A204.1 (cell line): ENCODE measurements around the gene ENPP7.
"Not testable (repeated sequence)": the region's sequence is repeated elsewhere in the genome, so short reads cannot be mapped to it uniquely, and the experiment has no call there.

Experiments
- FAIRE-seq: peaks from 2 replicates; lab custom pipeline; 2012; peaks lifted over from hg19 to GRCh38; lab: Jason Lieb, UNC

ENPP7 gene

DNA sequence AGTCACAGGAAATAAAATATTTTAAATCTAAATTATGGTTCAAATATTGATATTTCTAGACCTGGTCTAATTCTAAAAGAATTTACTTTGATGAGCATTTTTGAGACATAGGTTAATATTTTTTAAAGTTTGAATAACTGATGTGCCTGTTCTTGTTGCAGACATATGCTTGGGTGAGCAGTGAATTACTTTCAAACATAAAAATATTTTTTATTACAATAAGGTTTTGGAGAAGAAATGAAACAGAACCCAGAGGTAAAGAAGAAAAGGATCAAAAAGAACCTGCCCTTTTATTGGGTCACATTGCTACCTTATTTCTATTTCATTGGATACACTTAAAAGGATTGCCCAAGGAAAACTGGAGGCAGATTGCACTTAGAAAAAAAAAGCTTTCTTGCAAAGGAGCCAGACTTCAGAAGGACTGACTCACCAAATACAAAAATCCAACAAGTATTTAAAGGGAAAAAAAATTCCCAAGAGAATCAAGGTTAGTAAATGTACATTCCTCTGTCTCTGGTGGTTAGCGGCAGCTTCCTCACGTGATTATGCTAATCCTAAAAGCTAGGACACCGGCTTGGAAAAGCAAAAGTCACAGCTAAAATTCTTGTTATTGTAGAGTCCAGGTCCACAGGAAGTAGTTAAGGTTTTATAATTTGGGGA lies 18.5 kb downstream of the ENPP7 start:
- no peak for FAIRE-seq

DNA sequence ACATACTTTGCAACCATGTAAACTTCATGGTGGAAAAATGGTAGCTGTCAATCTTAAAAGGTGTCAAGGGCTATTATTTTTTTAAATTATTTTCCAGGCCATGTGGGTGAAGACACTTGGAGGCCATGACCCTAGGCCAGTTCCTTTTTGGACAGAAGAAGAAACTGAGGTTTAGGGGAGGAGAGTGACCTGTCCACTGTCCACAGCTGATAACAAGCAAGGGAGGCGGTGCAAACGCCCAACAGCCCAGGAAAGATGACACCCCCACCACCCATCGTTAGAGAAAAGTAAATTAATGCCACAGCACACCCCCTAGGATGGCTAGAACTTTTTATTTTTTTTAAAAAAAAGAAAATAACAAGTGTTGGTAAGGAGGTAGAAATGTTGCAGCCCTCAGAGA lies 19.2 kb downstream of the ENPP7 start:
- no peak for FAIRE-seq

DNA sequence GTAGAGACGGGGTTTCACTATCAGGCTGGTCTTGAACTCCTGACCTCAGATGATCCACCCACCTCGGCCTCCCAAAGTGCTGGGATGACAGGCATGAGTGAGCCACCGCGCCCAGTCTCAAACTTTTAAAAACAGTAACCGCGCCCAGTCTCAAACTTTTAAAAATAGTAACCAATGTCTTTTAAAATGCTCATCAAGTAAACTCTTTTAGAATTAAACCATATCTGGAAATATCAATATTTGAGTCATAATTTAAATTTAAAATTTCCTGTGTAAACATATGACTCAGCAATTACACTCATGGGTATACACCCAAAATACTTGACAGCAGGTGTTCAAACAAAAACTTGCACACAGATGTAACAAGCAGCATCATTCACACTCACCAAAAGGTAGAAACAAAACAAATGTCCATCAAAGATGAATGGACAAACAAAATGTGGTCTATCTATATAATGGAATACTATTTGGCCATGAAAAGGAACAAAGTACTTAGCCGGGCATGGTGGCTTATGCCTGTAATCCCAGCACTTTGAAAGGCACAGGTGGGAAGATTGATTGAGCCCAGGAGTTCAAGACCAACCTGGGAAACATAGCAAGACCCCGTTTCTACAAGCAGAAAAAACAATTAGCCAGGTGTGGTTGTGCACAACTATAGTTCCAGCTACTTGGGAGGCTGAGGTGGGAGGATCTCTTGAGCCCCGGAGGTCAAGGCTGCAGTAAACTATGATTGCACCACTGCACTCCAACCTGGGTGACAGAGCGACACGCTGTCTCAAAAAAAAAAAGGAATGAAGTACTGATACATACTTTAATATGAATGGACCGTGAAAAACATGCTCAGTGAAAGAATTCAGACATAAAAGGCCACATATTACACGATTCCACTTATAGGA lies 20.2 kb downstream of the ENPP7 start:
- no peak for FAIRE-seq

DNA sequence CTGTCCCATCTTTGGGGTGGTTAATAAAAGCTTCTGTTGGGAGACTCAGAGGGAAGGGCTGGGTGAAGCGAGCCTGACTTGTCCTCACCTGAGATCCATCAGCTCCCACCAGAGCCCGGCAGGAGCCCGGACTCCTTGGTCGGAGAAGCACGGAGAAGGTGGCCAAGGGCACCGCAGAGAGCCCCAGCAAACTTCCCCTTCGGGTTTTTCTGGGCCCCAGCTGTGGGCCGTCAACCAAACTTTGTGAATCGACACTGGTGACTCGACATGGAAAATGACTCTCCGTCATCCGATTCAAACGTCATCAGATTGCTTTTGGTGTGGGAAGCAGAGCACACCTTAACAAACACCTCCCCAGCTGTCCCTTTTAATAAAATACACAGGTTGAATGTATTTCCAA lies 21.4 kb downstream of the ENPP7 start:
- FAIRE-seq = no peak

DNA sequence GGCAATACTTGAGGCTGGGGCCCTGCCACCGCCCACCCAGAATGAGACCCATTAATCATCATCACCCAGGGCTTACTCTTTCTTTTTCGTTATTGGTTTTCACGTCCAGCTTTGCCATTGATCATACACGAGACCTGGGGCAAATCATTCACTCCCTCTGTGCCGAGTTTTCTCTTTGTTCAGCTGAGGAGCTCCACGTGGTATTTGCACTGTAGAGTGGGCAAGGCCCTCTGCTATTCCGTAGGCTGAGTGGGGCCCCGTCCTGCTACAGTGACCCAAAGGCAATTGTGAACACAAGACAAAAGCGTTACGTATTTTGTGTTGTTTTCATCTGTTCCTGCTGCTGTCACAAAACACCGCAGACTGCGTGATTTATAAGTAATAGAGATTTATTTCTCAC lies 23.6 kb downstream of the ENPP7 start:
- FAIRE-seq = no peak

DNA sequence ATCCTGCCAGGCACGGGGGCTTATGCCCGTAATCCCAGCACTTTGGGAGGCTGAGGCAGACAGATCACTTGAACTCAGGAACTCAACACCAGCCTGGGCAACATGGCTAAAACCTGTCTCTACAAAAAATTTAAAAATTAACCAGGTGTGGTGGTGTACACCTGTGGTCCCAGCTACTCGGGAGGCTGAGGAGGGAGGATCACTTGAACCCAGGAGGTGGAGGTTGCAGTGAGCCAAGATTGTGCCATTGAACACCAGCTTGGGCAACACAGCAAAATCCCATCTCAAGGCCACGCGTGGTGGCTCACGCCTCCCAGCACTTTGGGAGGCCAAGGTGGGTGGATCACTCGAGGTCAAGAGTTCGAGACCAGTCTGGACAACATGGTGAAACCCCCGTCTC lies 24.2 kb downstream of the ENPP7 start:
- not testable (repeated sequence) for FAIRE-seq

DNA sequence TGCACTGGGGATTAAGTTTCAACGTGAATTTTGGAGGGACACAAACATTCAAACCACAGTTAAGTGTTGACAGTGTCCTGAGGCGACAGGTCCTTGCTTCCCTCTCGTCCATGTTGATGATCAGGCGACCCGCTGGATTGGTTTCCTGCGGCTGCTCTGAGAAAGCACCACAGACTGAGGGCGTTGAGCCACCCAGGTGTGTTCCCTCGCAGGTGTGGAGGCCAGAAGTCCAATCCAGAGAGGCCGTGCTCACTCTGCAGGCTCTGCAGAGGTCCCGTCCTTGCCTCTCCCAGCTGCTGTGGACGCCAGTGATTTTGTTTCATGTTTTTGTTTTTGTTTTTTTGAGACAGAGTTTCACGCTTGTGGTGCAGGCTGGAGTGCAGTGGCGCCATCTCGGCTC lies 24.8 kb downstream of the ENPP7 start:
- FAIRE-seq = no peak

DNA sequence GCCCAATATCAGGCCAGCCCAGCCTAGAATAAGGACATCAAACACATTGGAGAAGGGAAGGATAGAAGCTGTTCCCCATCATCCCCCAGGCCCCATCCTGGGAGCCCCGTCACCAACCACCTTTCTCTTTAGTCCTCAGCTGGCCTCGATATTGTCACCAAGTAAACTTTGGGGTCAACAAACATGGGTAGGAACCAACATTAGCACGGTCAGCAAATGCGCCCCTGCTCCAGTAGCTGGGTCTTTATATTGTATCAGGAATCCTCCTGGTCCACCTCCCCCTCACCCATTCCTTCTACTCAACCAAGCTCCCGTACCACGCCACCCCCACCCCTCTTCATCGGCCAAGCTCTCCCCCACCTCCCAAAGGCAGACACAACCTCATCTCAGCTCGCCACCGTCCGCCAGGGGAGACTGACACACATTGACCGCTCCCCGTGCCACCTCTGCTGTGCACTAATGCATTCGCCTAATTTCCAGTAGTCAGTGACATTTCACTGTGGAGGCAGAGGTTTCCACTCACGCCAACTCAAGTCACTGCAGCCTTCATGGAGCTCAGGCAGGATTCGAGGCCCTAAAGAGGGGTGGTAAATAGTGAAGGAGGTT lies 26.5 kb downstream of the ENPP7 start:
- no peak for FAIRE-seq

DNA sequence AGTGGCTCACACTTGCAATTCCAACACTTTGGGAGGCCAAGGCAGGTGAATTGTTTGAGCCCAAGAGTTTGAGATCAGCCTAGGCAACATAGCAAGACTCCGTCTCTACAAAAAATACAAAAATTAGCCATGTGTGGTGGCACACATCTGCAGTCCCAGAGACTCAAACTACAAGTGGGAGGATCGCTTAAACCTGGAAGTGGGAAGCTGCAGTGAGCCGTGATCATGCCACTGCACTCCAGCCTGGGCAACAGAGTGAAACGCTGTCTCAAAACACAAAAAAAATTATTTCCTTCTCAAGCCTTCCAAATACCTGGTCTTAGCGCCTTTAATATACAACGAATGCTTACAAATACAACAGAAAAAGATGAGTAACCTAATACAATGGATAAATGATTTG lies 27.5 kb downstream of the ENPP7 start:
- FAIRE-seq = no peak

DNA sequence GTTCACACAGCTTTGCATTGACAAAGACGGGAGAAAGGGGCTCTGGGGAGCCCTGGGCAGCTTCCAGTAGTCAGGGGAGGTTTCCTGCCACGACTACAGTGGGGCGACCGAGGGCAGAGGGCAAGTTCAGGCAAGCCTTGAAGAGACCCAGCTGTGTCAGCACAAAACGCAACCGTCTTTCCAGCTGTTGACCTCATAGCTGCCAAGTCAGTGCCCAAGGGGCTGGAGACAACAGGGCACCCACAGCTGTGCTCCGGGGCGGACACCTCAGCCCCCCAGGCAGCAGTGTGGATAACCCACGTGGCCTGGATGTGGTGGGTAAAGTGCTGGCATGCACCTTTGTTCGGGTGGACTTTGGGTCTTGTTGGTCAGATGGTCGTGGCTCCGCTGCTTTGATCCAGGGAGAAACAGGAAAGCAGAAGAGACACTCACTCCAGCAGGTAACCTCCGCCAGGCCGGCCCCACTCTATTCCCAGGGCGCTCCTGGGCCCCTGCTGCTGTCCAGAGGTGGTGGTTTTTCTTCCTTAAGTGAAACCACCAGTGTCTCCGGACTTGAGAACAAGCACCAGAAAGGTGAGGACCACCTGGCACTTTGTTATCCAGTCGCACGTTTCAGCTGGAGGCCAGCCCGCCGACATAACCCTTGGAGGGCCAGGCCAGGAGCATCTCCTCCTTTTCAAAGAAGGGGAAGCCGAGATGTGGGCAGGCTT lies 29.6 kb downstream of the ENPP7 start:
- no peak for FAIRE-seq

DNA sequence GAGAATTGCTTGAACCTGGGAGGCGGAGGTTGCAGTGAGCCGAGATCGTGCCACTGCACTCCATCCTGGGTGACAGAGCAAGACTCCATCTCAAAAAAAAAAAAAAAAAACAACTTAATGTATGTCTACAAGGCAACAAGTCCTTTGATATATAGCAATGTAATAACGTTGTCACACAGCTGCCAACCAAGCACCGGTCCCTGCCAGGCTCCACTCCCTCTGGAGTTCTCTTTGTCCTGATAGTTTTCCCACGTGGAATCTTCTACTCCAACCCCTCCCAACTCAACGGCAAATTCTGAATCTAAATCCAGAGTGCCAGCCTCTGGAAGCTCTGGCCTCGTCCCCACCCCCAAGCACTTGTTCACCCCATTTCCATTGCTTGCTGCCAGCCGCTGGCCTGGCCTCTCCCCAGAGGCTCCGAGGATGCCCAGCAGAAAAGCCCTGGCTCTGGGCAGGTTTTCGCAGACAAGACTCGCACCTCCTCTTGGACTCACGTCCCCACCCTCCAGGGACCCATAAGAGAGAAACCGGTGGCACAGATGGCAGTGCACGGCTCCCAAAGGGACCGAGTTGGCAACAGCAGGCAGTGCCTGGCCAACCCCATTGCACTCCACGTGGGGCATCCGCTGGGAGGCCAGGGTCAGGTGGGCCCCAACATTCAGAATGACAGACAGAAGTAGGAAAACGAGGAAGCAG lies 31.3 kb downstream of the ENPP7 start:
- FAIRE-seq = no peak

DNA sequence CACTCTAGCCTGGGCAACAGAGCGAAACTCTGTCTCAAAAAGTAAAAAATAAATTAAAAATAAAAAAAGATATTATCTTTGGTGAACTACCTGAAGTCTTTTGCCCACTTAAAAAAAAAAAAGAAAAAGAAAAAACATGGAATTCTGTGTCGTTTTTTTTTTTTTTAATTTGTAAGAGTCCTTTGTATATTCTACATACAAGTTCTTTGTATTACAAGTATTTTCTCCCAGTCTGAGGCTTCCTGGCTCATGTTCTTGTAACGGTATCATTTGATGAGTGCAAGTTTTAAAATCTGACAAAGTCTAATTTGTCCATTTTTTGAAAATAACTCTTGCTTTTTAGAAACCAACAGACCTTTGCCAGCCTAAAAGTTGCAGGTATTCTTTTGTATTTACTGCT lies 35.0 kb downstream of the ENPP7 start:
- no peak for FAIRE-seq

DNA sequence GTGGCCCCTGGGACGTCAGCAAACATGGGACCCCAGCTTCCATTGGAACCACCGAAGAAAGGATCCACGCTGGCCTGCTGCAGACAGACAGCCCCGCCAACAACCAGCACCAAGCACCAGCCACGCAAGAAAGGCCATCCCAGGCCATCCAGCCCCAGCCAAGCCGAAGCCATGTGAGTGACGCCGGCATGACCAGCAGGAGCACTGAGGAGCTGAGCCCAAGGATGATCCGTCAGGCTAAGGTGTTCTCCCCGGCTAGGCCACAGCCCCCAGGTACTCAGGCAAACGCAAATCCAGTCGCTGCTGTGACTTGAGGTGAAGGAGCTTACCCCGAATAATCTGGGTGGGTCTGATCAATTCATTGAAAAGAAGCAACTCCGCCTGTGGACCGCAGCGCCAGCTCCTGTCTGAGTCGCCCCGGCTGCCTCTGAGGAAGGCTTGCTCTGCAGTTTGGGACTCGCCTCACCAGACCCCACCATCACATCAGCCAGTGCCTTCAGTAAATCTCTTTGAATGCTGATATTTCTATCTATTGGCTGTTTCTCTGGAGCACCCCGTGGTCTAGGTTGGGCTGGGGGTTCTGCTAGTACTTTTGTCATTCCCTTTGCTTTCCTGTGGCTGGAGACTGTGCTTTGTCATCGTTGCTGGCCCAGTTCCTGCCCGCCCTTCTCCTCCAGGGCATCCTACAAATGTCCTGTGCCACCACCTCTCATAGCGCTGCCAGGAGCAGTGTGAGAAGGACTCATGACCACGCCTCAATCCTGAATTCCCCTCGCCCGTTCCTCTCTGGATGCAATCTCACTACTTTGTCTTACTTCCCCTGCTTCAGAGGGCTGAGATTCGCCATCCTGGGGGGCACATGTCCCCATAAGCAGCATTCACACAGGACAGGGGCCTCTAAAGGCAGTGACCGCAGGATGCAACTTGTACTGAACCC lies 39.1 kb downstream of the ENPP7 start:
- no peak for FAIRE-seq

DNA sequence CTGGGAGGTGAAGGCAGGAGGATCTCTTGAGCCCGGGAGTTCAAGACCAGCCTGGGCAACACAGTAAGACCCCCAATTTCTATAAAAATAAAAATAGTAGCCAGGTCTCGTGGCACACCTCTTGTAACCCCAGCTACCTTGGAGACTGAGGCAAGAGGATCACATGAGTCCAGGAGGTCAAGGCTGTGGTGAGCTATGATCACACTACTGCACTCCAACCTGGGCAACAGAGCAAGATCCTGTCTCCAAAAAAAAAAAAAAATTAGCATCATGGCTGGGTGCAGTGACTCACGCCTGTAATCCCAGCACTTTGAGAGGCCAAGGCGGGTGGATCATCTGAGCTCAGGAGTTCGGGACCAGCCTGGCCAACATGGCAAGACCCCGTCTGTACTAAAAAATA lies 40.5 kb downstream of the ENPP7 start:
- FAIRE-seq = no peak

DNA sequence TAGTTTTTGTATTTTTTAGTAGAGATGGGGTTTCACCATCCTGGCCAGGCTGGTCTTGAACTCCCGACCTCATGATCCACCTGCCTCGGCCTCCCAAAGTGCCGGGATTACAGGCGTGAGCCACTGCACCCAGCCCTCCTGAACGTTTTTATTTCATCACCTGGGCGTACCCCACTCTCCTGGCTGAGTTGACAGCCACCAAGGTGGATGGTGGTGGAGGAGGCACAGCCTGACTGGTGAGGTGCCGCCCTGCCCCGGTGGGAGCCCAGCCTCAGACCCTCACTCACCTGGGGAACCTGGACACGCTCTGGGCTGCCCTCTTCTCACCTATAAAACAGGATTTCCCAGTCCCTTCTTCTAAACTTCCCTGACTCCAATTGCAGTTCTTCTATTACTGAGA lies 42.0 kb downstream of the ENPP7 start:
- not testable (repeated sequence) for FAIRE-seq

DNA sequence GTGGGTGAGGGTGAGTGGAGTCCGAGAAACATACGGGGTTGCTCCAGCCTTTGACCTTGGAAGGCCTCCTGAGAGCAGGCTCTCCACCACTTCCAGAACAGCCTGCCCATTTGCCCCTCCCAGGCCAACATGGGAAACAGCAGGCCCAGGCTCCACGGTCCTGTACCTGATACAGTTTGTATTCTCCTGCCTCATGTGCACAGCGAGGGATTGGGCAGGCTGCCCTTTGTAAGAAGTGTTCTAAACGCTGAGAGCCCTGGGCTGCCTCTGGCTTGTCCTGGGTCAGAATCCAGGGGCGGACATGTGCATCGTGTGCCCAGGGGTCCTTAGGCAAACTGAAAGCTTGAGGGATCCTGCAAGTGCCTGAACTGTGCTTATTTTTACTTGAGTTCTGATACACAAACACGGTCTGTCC lies 43.8 kb downstream of the ENPP7 start:
- no peak for FAIRE-seq

DNA sequence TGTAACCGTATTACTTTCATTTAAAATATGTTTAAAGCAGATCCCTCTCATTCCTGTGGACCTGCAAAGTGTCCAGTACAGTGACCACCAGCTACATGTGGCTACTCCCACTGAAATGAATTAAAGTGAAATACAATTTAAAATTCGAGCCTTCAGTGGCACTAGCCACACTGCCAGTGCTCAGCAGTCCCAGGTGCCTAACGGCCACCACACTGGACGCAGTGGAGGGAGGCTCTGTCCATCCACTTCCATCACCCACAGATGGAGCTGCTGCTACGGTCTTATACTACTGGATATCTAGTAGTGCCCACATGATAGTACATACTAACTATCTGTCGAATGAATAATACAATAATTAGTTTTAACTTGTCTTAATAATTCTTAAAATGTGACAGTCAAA lies 44.9 kb downstream of the ENPP7 start:
- no peak for FAIRE-seq

DNA sequence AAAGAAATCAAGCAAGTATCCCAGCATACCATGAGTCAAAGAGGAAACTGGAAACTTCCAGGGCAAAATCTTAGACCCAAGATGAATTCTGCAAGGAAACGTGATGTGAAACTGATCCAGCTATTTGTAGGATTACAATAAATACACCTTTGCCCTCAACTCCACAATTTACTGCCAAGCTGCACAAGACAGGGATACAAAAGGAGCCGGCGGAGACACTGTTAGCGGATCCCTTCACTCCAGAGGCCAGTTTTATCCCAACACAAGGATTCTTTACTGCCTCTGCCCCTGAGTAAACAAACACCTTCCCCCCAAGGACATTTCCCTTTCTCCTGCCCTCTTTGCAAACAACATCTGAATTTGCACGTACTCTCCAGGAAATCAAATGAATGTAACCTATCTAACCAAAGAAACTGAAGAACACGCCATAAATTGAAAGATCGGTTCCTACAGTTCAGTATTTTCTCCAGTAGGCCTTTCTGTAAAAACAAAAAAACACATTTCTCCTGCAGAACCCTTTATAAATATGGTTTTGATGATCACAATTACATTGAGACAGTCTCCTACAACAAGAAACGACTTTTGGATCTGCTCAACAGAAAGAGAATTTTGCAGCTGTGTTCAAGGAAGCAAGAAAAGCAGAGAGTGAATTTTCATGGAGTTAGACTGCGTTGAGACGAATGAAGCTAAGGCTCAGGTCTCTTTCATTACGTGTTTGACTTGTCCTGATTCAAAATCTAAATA lies 45.8 kb downstream of the ENPP7 start:
- FAIRE-seq = no peak

DNA sequence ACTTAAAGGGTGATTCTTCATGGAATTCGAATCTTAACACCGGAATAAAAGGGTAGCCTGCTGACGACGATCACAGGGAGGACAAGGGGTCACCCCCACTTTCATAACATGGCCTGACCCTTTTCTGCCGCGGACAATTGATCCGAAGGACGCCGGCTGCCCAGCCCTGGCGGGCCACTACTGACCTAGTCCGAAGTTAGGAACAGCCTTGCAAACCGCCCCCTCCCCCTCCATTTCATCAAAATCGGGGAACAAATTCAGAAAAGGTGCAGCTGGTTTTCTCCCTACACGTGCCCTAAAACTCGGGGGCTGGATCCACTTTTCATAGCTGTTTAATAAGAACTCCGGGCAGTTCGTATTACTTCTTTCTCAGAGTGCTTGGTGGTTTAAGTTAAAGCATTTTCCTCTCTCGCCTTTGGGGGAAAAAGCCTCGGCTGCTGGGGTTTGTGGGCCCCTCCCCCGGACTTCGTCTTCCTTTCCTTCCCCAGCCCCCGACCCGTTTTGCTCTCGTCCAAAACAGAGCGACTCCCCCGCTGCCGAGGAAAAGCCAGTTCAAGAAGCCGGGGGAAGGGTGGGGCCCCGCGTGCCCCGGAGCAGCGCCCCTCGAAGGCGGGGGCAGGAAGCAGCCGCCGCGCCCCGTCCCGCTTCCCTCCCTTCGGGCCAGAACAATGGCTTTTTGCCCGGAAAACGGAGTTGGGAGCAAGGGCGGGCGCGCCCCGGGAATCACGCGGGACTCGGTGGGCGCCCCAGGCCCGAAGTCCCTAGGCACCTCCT lies 46.6 kb downstream of the ENPP7 start:
- no peak for FAIRE-seq
